CD8-positive, alpha-beta memory T cell (primary cell): ENCODE data around the gene ID1. TPM values are rescaled to one million over a fixed set of nuclear protein-coding genes. Genes with fewer than 3 reads are reported as not detected.
"Not testable (repeated sequence)": the region's sequence is repeated elsewhere in the genome, so short reads cannot be mapped to it uniquely, and the experiment has no call there.

Experiments used
- CTCF ChIA-PET: fragments of 350-600 bp; sonication (Branson Sonifier 250); formaldehyde crosslinking; loops from one replicate; lab custom pipeline; 2021; ENCODE audit warnings: antibody characterized with exemption; lab: Charles Lee
- POLR2A ChIA-PET: fragments of 350-600 bp; sonication (Branson Sonifier 250); formaldehyde crosslinking; loops from one replicate; lab custom pipeline; 2021; ENCODE audit warnings: antibody characterized with exemption; lab: Charles Lee
- DNase-seq, 5 donors: peaks; one replicate each; pipeline versions ENCODE4 v3.0.0 to v3.0.0-alpha.2; 2020 to 2022; ENCODE audit warnings: mixed read lengths in 1 of 5
- H3K27ac ChIP-seq: one replicate; pipeline ENCODE4 v1.7.0; 2013; ENCODE audit warnings: low read depth, mild to moderate bottlenecking, low read length, moderate library complexity
- H3K27me3 ChIP-seq: 2 replicates; pipeline ENCODE4 v1.7.0; 2013; ENCODE audit warnings: low read length, mild to moderate bottlenecking; ENCODE audit not compliant: insufficient read depth, poor library complexity, severe bottlenecking
- H3K36me3 ChIP-seq: 2 replicates; pipeline ENCODE4 v1.7.0; 2013; ENCODE audit warnings: mild to moderate bottlenecking, low read length, moderate library complexity; ENCODE audit not compliant: insufficient read depth
- H3K4me1 ChIP-seq: 2 replicates; pipeline ENCODE4 v1.7.0; 2013; ENCODE audit warnings: mild to moderate bottlenecking, low read length, moderate library complexity; ENCODE audit not compliant: insufficient read depth
- H3K4me3 ChIP-seq: 2 replicates; pipeline ENCODE4 v1.7.0; 2013; ENCODE audit warnings: mild to moderate bottlenecking, low read length
- H3K9me3 ChIP-seq: 2 replicates; pipeline ENCODE4 v1.7.0; 2013; ENCODE audit warnings: mild to moderate bottlenecking, low read length
- H3K27ac Mint-ChIP-seq, 8 donors: one replicate each; pipeline ENCODE4 v1.8.0; 2020 to 2021; ENCODE audit warnings: mixed read lengths in 8 of 8, mild to moderate bottlenecking in 6 of 8, inconsistent platforms in 3 of 8, moderate library complexity in 3 of 8
- H3K27me3 Mint-ChIP-seq, 2 donors: one replicate each; pipeline ENCODE4 v1.8.0; 2020 to 2021; ENCODE audit warnings: mixed read lengths in 2 of 2, mild to moderate bottlenecking in 1 of 2, moderate library complexity in 1 of 2
- H3K36me3 Mint-ChIP-seq, 3 donors: one replicate each; pipeline ENCODE4 v1.8.0; 2020 to 2021; ENCODE audit warnings: mixed read lengths in 3 of 3, inconsistent platforms in 1 of 3, mild to moderate bottlenecking in 1 of 3
- H3K4me1 Mint-ChIP-seq, 3 donors: one replicate each; pipeline ENCODE4 v1.8.0; 2020 to 2021; ENCODE audit warnings: mixed read lengths in 3 of 3, inconsistent platforms in 1 of 3, mild to moderate bottlenecking in 1 of 3
- H3K4me3 Mint-ChIP-seq, 7 donors: one replicate each; pipeline ENCODE4 v1.8.0; 2020 to 2021; ENCODE audit warnings: mixed read lengths in 7 of 7, mild to moderate bottlenecking in 6 of 7, moderate library complexity in 4 of 7, inconsistent platforms in 2 of 7
- H3K9me3 Mint-ChIP-seq, 5 donors: one replicate each; pipeline ENCODE4 v1.8.0; 2020 to 2022; ENCODE audit warnings: mixed read lengths in 5 of 5, mild to moderate bottlenecking in 3 of 5, moderate library complexity in 2 of 5, inconsistent platforms in 1 of 5
- polyA plus RNA-seq: library from polyadenylated mRNA; unstranded; fragments of 300-500 nt; fragmentation: Illumina TruSeq; gene quantifications from one replicate; pipeline ENCODE4 v1.2.3, GENCODE V29; 2021
- total RNA-seq, 2 experiments: library from RNA; stranded (reverse); gene quantifications; one replicate each; pipeline ENCODE4 v1.2.3, GENCODE V29; 2021

The ID1 gene
- total and polyA plus RNA-seq, 3 experiments from 2014 or later = 0.55 to 2.2 (median 0.72) TPM

DNA sequence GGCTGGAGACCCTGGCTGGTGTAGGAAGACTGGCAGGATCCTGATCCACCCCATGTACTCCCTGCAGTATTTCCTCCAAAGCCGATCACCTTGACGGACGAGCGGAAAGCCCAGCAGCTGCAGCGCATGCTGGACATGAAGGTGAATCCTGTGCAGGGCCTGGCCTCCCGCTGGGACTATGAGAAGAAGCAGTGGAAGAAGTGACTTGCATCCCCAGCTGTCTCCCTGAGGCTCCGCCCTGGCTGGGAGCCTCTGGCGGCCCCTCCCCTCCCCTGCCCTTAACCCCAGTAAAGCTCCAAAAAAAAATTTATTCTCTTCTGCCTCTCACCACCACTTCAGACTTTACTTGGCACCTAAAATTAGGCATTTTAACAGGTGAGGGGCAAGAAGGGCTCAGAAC lies 39.6 kb downstream of the ID1 start:
- no peaks in the 10 kb centered on the region for H3K36me3 Mint-ChIP-seq
- H3K27ac Mint-ChIP-seq = peak overlapping the region in 1 of 8 donors; percentile 68
- POLR2A ChIA-PET = no interaction called here

DNA sequence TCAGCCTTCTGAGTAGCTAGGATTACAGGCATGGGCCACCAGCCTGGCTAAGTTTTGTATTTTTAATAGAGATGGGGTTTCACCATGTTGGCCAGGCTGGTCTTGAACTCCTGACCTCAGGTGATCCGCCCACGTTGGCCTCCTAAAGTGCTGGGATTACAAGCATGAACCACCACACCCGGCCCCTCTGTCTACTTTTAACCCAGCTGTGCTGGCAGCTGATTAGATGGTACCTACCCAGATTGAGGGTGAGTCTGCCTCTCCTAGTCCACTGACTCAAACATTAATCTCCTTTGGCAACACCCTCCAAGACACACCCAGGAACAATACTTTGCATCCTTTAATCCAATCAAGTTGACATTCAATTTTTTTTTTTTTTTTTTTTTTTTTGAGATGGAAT lies 43.0 kb downstream of the ID1 start:
- H3K36me3 ChIP-seq, H3K4me1 ChIP-seq, H3K9me3 Mint-ChIP-seq, H3K27me3 ChIP-seq, H3K9me3 ChIP-seq, H3K4me3 Mint-ChIP-seq, H3K4me1 Mint-ChIP-seq, H3K27ac Mint-ChIP-seq, POLR2A ChIA-PET, H3K27ac ChIP-seq, H3K4me3 ChIP-seq, H3K36me3 Mint-ChIP-seq, DNase-seq: not testable (repeated sequence)
- H3K27me3 Mint-ChIP-seq = peaks cover 0 to 12% of the 10 kb centered on the region in 2 donors
- CTCF ChIA-PET = interaction anchor here (1.3 to 1.4 kb wide), 2 partner anchors 35 to 75 kb away, joined by 3 to 4 read pairs; no protein-coding TSS in a partner anchor

More for the DNA sequence above, 39.6 kb downstream of the ID1 start:
- DNase-seq = no peak
- Histone ChIP-seq H3K27ac (no peak overlapping the region), H3K4me1 (peaks cover 8% of the 10 kb centered on the region), H3K9me3 (no peaks in the 10 kb centered on the region), H3K36me3 (no peaks in the 10 kb centered on the region), H3K27me3 (peaks cover 5% of the 10 kb centered on the region), H3K4me3 (no peak overlapping the region)
- Mint-ChIP-seq H3K9me3 (no peaks in the 10 kb centered on the region), H3K4me3 (no peak overlapping the region), H3K27me3 (peaks cover 0 to 19% of the 10 kb centered on the region in 2 donors), H3K4me1 (peaks cover 7 to 22% (median 12%) of the 10 kb centered on the region in 3 donors)
- CTCF ChIA-PET = interaction anchor here (1.2 to 1.9 kb wide), 3 partner anchors 11 to 79 kb away, joined by 4 to 6 read pairs (median 4); no protein-coding TSS in a partner anchor

DNA sequence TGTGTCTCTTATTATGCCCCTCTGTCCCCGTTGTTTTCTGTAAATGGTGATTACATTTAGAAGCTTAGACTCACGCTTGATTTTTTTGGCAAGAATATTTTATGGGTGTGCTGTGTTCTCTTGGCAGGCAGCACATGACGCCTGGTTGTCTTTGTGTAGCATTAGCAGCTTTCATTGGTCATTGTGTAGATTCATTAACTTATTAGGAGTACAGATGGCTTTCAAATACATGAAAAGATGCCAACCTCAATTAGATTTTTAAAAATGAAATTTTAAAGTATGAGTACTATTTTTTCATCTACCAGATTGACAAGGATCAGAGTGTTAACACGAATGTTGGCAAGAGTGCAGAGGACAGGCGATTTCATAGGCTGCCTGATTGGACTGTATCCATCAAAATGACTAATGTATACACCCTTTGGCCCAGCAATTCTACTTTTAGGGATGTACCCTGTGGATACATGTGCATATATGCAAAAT lies 47.9 kb downstream of the ID1 start:
- H3K4me3 Mint-ChIP-seq = no peak overlapping the region
- no peaks in the 10 kb centered on the region for H3K36me3 Mint-ChIP-seq
- H3K36me3 ChIP-seq = no peaks in the 10 kb centered on the region
- no peaks in the 10 kb centered on the region for H3K4me1 ChIP-seq
- peaks cover 0 to 10% of the 10 kb centered on the region in 2 donors for H3K27me3 Mint-ChIP-seq
- no peak overlapping the region for H3K4me3 ChIP-seq
- ChIA-PET POLR2A (no interaction called here), CTCF (interaction anchor here (1.1 to 3.3 kb wide), 2 partner anchors 9 to 71 kb away, joined by 4 to 9 read pairs; no protein-coding TSS in a partner anchor)
- H3K27ac Mint-ChIP-seq = no peak overlapping the region
- H3K27ac ChIP-seq = no peak overlapping the region
- no peaks in the 10 kb centered on the region for H3K27me3 ChIP-seq
- no peaks in the 10 kb centered on the region for H3K9me3 ChIP-seq
- no peaks in the 10 kb centered on the region for H3K4me1 Mint-ChIP-seq
- no peaks in the 10 kb centered on the region for H3K9me3 Mint-ChIP-seq
- DNase-seq = no peak

DNA sequence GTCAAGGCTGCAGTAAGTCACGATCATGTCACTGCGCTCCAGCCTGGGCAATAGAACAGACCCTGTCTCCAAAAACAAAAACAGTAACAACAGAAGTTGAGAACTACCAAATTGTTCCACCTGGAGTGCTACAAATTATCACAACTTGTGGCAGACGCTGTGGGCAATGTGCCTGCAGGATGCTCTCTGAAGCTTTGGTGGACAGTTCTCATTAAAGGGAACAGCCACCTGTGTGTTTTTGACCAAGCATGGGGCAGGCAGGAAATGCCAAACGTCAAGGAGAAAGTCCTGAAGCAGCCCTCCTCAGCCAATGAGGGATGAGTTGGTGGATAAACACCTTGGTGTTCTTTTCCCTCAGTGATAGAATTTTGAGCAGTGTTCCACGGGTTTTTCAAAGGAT lies 48.5 kb downstream of the ID1 start:
- POLR2A ChIA-PET = no interaction called here
- H3K36me3 Mint-ChIP-seq = no peaks in the 10 kb centered on the region

DNA sequence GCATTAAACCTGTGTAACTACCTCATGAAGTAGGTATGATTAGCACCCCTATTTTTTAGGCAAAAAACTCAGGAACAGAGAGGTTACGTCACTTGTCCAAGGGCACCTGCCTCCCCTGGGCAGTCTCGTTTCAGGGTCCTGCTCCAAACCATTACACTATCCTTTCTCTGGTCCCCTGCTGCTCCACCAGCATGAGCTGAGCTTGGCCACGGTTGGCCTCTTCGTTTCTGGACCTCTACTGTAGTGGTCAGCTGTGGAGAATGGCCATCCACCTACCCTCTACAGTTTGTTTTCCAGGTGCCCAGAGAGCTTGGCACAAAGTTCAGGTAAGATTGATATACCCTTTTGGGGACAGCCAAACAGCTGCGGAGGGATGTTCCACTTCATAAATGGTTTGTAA lies 49.4 kb downstream of the ID1 start:
- Mint-ChIP-seq H3K9me3 (no peaks in the 10 kb centered on the region), H3K27ac (no peak overlapping the region), H3K4me3 (no peak overlapping the region), H3K4me1 (no peaks in the 10 kb centered on the region), H3K36me3 (no peaks in the 10 kb centered on the region), H3K27me3 (peaks cover 0 to 10% of the 10 kb centered on the region in 2 donors)
- H3K9me3 ChIP-seq = no peaks in the 10 kb centered on the region
- no peak overlapping the region for H3K4me3 ChIP-seq
- H3K27me3 ChIP-seq = no peaks in the 10 kb centered on the region
- no peaks in the 10 kb centered on the region for H3K4me1 ChIP-seq
- H3K27ac ChIP-seq = no peak overlapping the region
- ChIA-PET CTCF (interaction anchor here (9.5 kb wide), 1 partner anchor 69 kb away, joined by 295 read pairs; the partner anchor contains the start of gene BCL2L1), POLR2A (interaction anchor here (0.7 kb wide), 1 partner anchor 50 kb away, joined by 5 read pairs; no protein-coding TSS in a partner anchor)
- H3K36me3 ChIP-seq = no peaks in the 10 kb centered on the region
- DNase-seq = no peak

More for the DNA sequence above, 48.5 kb downstream of the ID1 start:
- H3K9me3 Mint-ChIP-seq = no peaks in the 10 kb centered on the region
- Histone ChIP-seq H3K27ac (no peak overlapping the region), H3K4me3 (no peak overlapping the region), H3K27me3 (no peaks in the 10 kb centered on the region), H3K36me3 (no peaks in the 10 kb centered on the region), H3K4me1 (no peaks in the 10 kb centered on the region), H3K9me3 (no peaks in the 10 kb centered on the region)
- DNase-seq = no peak
- no peak overlapping the region for H3K4me3 Mint-ChIP-seq
- no peaks in the 10 kb centered on the region for H3K4me1 Mint-ChIP-seq
- CTCF ChIA-PET = interaction anchor here (9.5 kb wide), 1 partner anchor 70 kb away, joined by 295 read pairs; the partner anchor contains the start of gene BCL2L1
- H3K27me3 Mint-ChIP-seq = peaks cover 0 to 10% of the 10 kb centered on the region in 2 donors
- H3K27ac Mint-ChIP-seq = peak overlapping the region in 1 of 8 donors; percentile 79

Other genes with a start within 250 kb of the ID1 start
- not detected for gene DEFB118, start 236.7 kb upstream of the ID1 start, total RNA-seq
- gene DEFB118, start 236.7 kb upstream of the ID1 start, polyA plus RNA-seq = not detected
- not detected for gene DEFB119, start 214.7 kb upstream of the ID1 start, total RNA-seq
- gene DEFB119, start 214.7 kb upstream of the ID1 start, polyA plus RNA-seq = not detected
- gene DEFB121, start 199.1 kb upstream of the ID1 start, total RNA-seq = not detected
- not detected for gene DEFB121, start 199.1 kb upstream of the ID1 start, polyA plus RNA-seq
- gene DEFB123, start 164.7 kb upstream of the ID1 start, total RNA-seq = not detected
- not detected for gene DEFB123, start 164.7 kb upstream of the ID1 start, polyA plus RNA-seq
- not detected for gene DEFB124, start 130.2 kb upstream of the ID1 start, total RNA-seq
- gene DEFB124, start 130.2 kb upstream of the ID1 start, polyA plus RNA-seq = not detected
- not detected for gene REM1, start 130.0 kb upstream of the ID1 start, total RNA-seq
- gene REM1, start 130.0 kb upstream of the ID1 start, polyA plus RNA-seq = not detected
- 100 to 1,000 TPM; 153 to 167 TPM for gene HM13, start 90.8 kb upstream of the ID1 start, total RNA-seq
- gene HM13, start 90.8 kb upstream of the ID1 start, polyA plus RNA-seq = 166 TPM
- not detected for gene COX4I2, start 32.6 kb downstream of the ID1 start, total RNA-seq
- not detected for gene COX4I2, start 32.6 kb downstream of the ID1 start, polyA plus RNA-seq
- 100 to 1,000 TPM; 328 TPM for gene BCL2L1, start 117.6 kb downstream of the ID1 start, total RNA-seq
- gene BCL2L1, start 117.6 kb downstream of the ID1 start, polyA plus RNA-seq = 32.1 TPM
- 10 to 100 TPM; 60.3 to 62.7 TPM for gene TPX2, start 134.0 kb downstream of the ID1 start, total RNA-seq
- 1.1 TPM for gene TPX2, start 134.0 kb downstream of the ID1 start, polyA plus RNA-seq
- gene MYLK2, start 214.1 kb downstream of the ID1 start, total RNA-seq = under 1 TPM; 0.13 to 0.24 TPM
- not detected for gene MYLK2, start 214.1 kb downstream of the ID1 start, polyA plus RNA-seq
- gene FOXS1, start 240.3 kb downstream of the ID1 start, total RNA-seq = not detected
- not detected for gene FOXS1, start 240.3 kb downstream of the ID1 start, polyA plus RNA-seq